C4-2B (cell line): Measurements from ENCODE around the gene TPRG1L.

Experiments used
- H3K27ac ChIP-seq: fragments of 450-650 bp; 2 replicates; pipeline ENCODE4 v1.5.1; 2017
- ZFX ChIP-seq: fragments of 450-650 bp; IDR thresholded peaks from 2 replicates; pipeline ENCODE4 v1.6.1; 2017
- TF ChIP-seq, protein P1 (sequence below): fragments of 450-650 bp; conservative IDR thresholded peaks from 2 replicates; pipeline ENCODE4 v1.5.1; 2017; ENCODE audit warnings: mild to moderate bottlenecking

The TPRG1L gene

DNA sequence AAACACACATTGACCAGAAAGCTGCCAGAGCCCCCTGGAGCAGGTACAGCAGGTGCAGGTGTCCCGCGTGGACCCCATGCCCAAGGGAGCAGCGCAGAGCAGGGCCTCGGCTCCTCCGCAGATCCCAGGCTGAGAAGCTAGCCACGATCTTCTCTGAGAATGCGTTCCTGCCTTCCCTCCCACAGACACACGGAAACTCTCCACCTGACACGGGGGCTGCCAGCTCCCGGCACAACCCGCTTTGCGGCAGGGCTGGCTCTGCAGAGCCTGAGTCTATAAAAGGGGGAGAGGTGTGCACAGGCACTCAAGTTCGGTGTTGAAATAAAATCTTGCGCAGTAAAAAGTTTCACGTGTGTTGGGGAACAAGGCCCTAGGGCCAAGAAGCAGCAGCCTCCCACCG is 23.1 kb upstream of the TPRG1L start:
- no peak for TF ChIP-seq ZFX
- TF ChIP-seq, protein P1, sequence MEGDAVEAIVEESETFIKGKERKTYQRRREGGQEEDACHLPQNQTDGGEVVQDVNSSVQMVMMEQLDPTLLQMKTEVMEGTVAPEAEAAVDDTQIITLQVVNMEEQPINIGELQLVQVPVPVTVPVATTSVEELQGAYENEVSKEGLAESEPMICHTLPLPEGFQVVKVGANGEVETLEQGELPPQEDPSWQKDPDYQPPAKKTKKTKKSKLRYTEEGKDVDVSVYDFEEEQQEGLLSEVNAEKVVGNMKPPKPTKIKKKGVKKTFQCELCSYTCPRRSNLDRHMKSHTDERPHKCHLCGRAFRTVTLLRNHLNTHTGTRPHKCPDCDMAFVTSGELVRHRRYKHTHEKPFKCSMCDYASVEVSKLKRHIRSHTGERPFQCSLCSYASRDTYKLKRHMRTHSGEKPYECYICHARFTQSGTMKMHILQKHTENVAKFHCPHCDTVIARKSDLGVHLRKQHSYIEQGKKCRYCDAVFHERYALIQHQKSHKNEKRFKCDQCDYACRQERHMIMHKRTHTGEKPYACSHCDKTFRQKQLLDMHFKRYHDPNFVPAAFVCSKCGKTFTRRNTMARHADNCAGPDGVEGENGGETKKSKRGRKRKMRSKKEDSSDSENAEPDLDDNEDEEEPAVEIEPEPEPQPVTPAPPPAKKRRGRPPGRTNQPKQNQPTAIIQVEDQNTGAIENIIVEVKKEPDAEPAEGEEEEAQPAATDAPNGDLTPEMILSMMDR, result no peak
- no peak overlapping the region for H3K27ac ChIP-seq

- no peak for TF ChIP-seq ZFX
- TF ChIP-seq, protein P1, result no peak
- H3K27ac ChIP-seq, result no peak overlapping the region
Measured at GRCh38 chr1:3602375-3602774, 22.4 kb upstream of the TPRG1L start.

DNA sequence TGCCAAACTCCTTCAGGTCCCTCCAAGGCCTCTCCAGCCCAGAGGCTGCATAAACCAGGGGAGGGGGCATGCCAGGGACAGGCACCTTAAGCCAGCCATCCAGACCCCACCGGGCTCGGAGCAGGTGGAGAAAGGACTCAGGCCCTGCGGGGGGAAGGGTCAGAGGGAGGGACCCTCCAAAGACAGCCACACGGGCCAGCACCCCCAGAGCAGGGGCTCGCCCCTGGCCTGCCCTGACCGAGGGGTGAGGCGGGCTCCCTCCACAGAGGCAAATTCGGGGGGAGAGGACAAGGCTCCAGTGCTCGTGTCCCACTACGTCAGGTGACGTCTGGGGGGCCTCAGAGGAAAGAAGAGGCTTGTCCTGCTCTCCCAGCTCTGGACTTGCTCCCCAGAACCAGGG is 21.7 kb upstream of the TPRG1L start:
- TF ChIP-seq, protein P1, result no peak
- TF ChIP-seq ZFX, result no peak
- no peak overlapping the region for H3K27ac ChIP-seq

GRCh38 chr1:3603571-3604467 is 21.0 kb upstream of the TPRG1L start:
- TF ChIP-seq, protein P1, result no peak
- TF ChIP-seq ZFX, result no peak
- no peak overlapping the region for H3K27ac ChIP-seq

GRCh38 chr1:3604468-3604974 is 20.3 kb upstream of the TPRG1L start:
- no peak for TF ChIP-seq ZFX
- TF ChIP-seq, protein P1, result no peak
- no peak overlapping the region for H3K27ac ChIP-seq

- no peak overlapping the region for H3K27ac ChIP-seq
Measured at GRCh38 chr1:3604997-3605823, 19.6 kb upstream of the TPRG1L start.

More at GRCh38 chr1:3604997-3605823, 19.6 kb upstream of the TPRG1L start:
- TF ChIP-seq ZFX, result no peak
- TF ChIP-seq, protein P1, result no peak
